NOMO-1 treated with dmso at 0.1 percent for 144 hours (cell line): Measurements from ENCODE around the gene ARNT2.

ENCODE experiments used
- DNase-seq: peaks from one replicate; lab custom pipeline; 2025; ENCODE audit not compliant: unreplicated experiment; lab: John Stamatoyannopoulos, UW

The ARNT2 gene

GRCh38 chr15:80569656-80570055, 165.5 kb downstream of the ARNT2 start:
- no peak for DNase-seq

GRCh38 chr15:80570553-80570952, 166.4 kb downstream of the ARNT2 start:
- no peak for DNase-seq

- no peak for DNase-seq
These were observed 168.2 kb downstream of the ARNT2 start for GRCh38 chr15:80572337-80572736.

GRCh38 chr15:80573606-80574005, 169.4 kb downstream of the ARNT2 start:
- no peak for DNase-seq

- DNase-seq: no peak
These were observed 170.4 kb downstream of the ARNT2 start for GRCh38 chr15:80574590-80574989.

GRCh38 chr15:80576519-80577090, 172.4 kb downstream of the ARNT2 start:
- DNase-seq: no peak

- no peak for DNase-seq
These were observed 173.5 kb downstream of the ARNT2 start for GRCh38 chr15:80577552-80578205.

GRCh38 chr15:80578206-80578595, 174.0 kb downstream of the ARNT2 start:
- no peak for DNase-seq

- no peak for DNase-seq
These were observed 174.7 kb downstream of the ARNT2 start for GRCh38 chr15:80578871-80579270.

GRCh38 chr15:80579611-80580010, 175.4 kb downstream of the ARNT2 start:
- no peak for DNase-seq

- no peak for DNase-seq
These were observed 175.9 kb downstream of the ARNT2 start for GRCh38 chr15:80580106-80580505.

GRCh38 chr15:80580536-80581260, 176.5 kb downstream of the ARNT2 start:
- no peak for DNase-seq

- no peak for DNase-seq
These were observed 177.8 kb downstream of the ARNT2 start for GRCh38 chr15:80581976-80582375.

- no peak for DNase-seq
These were observed 178.7 kb downstream of the ARNT2 start for GRCh38 chr15:80582816-80583423.

GRCh38 chr15:80584561-80584964, 180.4 kb downstream of the ARNT2 start:
- no peak for DNase-seq

- DNase-seq: no peak
These were observed 180.9 kb downstream of the ARNT2 start for GRCh38 chr15:80584973-80585525.

GRCh38 chr15:80585544-80586018, 181.4 kb downstream of the ARNT2 start:
- no peak for DNase-seq

- DNase-seq: no peak
These were observed 182.0 kb downstream of the ARNT2 start for GRCh38 chr15:80586161-80586560.

- DNase-seq: no peak
These were observed 182.8 kb downstream of the ARNT2 start for GRCh38 chr15:80587007-80587406.

GRCh38 chr15:80587816-80588456, 183.8 kb downstream of the ARNT2 start:
- no peak for DNase-seq

GRCh38 chr15:80588801-80589200, 184.6 kb downstream of the ARNT2 start:
- DNase-seq: no peak
